ENCODE measurements around the gene ZNF587.
"Not testable (repeated sequence)": the region's sequence is repeated elsewhere in the genome, so short reads cannot be mapped to it uniquely, and the experiment has no call there.

The ZNF587 gene

DNA sequence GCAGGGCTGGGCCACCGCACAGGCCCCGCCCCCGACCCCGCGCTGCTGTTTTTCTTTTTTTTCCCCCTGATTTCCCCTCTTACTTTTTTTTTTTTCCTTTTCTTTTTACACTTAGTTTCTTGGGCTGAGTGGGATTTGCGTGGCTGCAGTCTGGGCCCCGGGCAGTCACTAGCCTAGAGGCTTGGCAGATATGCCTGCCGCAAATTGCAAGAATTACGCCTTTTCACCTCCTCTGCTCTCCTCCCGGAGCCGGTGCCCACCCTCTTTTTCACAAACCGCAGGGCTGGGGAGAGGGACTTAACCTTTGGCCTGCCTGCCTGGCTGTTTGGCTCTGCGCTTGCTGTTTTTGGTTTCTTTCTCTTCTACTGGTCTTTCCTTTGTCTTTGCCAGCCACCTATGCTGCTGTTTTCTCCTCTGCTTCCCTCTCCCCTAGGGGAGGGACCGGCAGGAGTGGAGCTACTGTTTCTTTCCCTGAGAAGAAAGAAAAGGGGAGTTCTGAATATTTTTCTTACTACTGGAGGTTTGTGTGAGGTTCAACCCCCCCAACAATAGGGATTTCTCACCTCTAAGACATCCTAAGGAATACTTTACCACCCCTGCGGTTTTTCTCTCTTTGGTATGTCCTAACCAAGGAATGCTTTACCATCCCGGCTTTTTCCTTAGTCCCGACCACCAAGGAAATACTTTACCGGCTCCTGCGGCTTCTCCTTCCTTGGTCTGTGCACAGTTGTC lies 45.9 kb upstream of the ZNF587 start:
- Histone ChIP-seq H3K36me3 (replicated peaks in 1 of 2; ENCODE audit: control insufficient read depth in 2 of 2, insufficient read depth in 2 of 2, low read length in 2 of 2) (peaks cover 10 to 38% of the 10 kb centered on the region in 2 donors), H3K4me2 (ENCODE audit: insufficient read depth, low read length, poor library complexity, severe bottlenecking) (peak overlapping the region; percentile 65), H2AFZ (ENCODE audit: low read length) (peak overlapping the region; percentile 86), H3K4me1 (ENCODE audit: control insufficient read depth in 2 of 2, insufficient read depth in 1 of 2, low read depth in 1 of 2, low read length in 2 of 2) (peaks cover 7 to 13% of the 10 kb centered on the region in 2 donors), H3K4me3 (ENCODE audit: low read length in 2 of 2) (peak overlapping the region; percentile 49 to 71), H2BK120ac (ENCODE audit: low read depth, low read length) (no peak overlapping the region), H2AK5ac (ENCODE audit: low read depth, low read length) (no peak overlapping the region), H4K8ac (ENCODE audit: low read depth, low read length) (no peak overlapping the region), H3K27ac (replicated peaks; ENCODE audit: low read length) (peak overlapping the region; percentile 99), H2BK12ac (ENCODE audit: low read length) (no peak overlapping the region), H3K27me3 (ENCODE audit: control insufficient read depth in 3 of 3, insufficient read depth in 3 of 3, low read depth in 1 of 3, low read length in 3 of 3) (no peaks in the 10 kb centered on the region), H4K91ac (ENCODE audit: low read depth, low read length, poor library complexity) (no peak overlapping the region), H3K9me3 (replicated peaks in 1 of 2; ENCODE audit: control insufficient read depth in 2 of 2, insufficient read depth in 1 of 2, low read depth in 1 of 2, low read length in 2 of 2) (peaks cover 0 to 5% of the 10 kb centered on the region in 2 donors), H2BK5ac (ENCODE audit: low read length) (no peak overlapping the region), H2BK15ac (ENCODE audit: low read length) (no peak overlapping the region), H3K4ac (ENCODE audit: low read length) (no peak overlapping the region), H3K23ac (ENCODE audit: low read depth, low read length, poor library complexity) (no peak overlapping the region), H3K9ac (ENCODE audit: low read depth, low read length, poor library complexity) (no peak overlapping the region), H3K14ac (ENCODE audit: low read length) (no peak overlapping the region), H3K79me1 (ENCODE audit: low read depth, low read length) (no peaks in the 10 kb centered on the region), H3K18ac (ENCODE audit: low read length) (peak overlapping the region; percentile 82)
- peak; percentile 91 for DNase-seq (ENCODE audit: low spot score)
- WGBS, 2 donors (ENCODE audit: extremely low coverage in 2 of 2, insufficient read length in 2 of 2, insufficient replicate concordance in 1 of 2), result no CpG with 5 or more reads among the region's 19 CpGs

DNA sequence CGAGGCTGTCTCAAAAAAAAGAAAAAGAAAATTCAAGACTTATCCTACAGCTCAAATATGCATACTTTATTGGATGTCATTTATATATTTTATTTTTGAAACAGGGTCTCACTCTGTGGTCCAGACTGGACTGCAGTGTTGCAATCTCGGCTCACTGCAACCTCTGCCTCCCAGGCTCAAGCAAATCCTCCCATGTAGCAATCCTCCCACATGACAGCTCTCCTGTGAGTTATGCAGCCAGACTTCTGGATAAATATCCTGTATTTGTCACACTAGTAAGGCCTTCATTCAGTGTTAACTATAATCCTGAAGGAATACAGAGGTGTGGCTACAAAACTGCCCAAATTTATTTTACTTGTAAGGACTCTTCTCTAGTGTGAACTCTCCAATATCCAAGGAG lies 42.1 kb upstream of the ZNF587 start:
- Histone ChIP-seq H3K4ac (ENCODE audit: low read length) (no peak overlapping the region), H3K4me2 (ENCODE audit: insufficient read depth, low read length, poor library complexity, severe bottlenecking) (no peak overlapping the region), H3K9ac (ENCODE audit: low read depth, low read length, poor library complexity) (no peak overlapping the region), H3K9me3 (replicated peaks in 1 of 2; ENCODE audit: control insufficient read depth in 2 of 2, insufficient read depth in 1 of 2, low read depth in 1 of 2, low read length in 2 of 2) (peaks cover 0 to 5% of the 10 kb centered on the region in 2 donors), H4K91ac (ENCODE audit: low read depth, low read length, poor library complexity) (no peak overlapping the region), H2BK120ac (ENCODE audit: low read depth, low read length) (no peak overlapping the region), H3K14ac (ENCODE audit: low read length) (no peak overlapping the region), H2BK5ac (ENCODE audit: low read length) (no peak overlapping the region), H3K4me3 (ENCODE audit: low read length in 2 of 2) (no peak overlapping the region), H3K4me1 (ENCODE audit: control insufficient read depth in 2 of 2, insufficient read depth in 1 of 2, low read depth in 1 of 2, low read length in 2 of 2) (peaks cover 3 to 5% of the 10 kb centered on the region in 2 donors), H3K79me1 (ENCODE audit: low read depth, low read length) (no peaks in the 10 kb centered on the region), H2BK12ac (ENCODE audit: low read length) (no peak overlapping the region), H2BK15ac (ENCODE audit: low read length) (no peak overlapping the region), H3K27me3 (ENCODE audit: control insufficient read depth in 3 of 3, insufficient read depth in 3 of 3, low read depth in 1 of 3, low read length in 3 of 3) (no peaks in the 10 kb centered on the region), H3K23ac (ENCODE audit: low read depth, low read length, poor library complexity) (no peak overlapping the region), H2AK5ac (ENCODE audit: low read depth, low read length) (no peak overlapping the region), H4K8ac (ENCODE audit: low read depth, low read length) (no peak overlapping the region), H2AFZ (ENCODE audit: low read length) (no peak overlapping the region), H3K18ac (ENCODE audit: low read length) (no peak overlapping the region), H3K36me3 (replicated peaks in 1 of 2; ENCODE audit: control insufficient read depth in 2 of 2, insufficient read depth in 2 of 2, low read length in 2 of 2) (peaks cover 13 to 60% of the 10 kb centered on the region in 2 donors), H3K27ac (replicated peaks; ENCODE audit: low read length) (no peak overlapping the region)
- no CpG with 5 or more reads among the region's 2 CpGs for WGBS, 2 donors (ENCODE audit: extremely low coverage in 2 of 2, insufficient read length in 2 of 2, insufficient replicate concordance in 1 of 2)
- no peak for DNase-seq (ENCODE audit: low spot score)

DNA sequence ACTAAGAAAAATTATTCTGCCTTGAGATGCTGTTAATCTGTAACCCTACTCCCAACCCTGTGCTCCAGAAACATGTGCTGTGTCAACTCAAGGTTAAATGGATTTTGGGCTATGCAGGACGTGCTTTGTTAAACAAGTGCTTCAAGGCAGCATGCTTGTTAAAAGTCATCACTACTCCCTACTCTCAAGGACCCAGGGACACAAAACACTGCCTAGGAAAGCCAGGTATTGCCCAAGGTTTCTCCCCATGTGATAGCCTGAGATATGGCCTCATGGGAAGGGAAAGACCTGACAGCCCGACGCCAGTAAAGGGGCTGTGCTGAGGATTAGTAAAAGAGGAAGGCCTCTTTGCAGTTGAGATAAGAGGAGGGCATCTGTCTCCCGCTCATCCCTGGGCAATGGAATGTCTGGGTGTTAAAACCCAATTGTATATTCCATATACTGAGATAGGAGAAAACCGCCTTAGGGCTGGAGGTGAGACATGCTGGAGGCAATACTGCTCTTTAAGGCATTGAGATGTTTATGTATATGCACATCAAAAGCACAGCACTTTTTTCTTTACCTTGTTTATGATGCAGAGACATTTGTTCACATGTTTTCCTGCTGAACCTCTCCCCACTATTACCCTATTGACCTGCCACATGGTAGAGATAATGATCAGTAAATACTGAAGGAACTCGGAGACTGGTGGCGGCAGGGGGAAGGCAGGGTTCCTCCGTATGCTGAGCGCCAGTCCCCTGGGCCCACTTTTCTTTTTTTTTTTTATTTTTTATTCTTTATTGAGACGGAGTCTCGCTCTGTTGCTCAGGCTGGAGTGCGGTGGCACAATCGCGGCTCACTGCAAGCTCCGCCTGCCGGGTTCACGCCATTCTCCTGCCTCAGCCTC lies 39.0 kb upstream of the ZNF587 start:
- H3K23ac ChIP-seq (ENCODE audit: low read depth, low read length, poor library complexity); H3K27ac ChIP-seq (replicated peaks; ENCODE audit: low read length); H3K4ac ChIP-seq (ENCODE audit: low read length); H3K18ac ChIP-seq (ENCODE audit: low read length); H2AFZ ChIP-seq (ENCODE audit: low read length); DNase-seq (ENCODE audit: low spot score); H3K4me1 ChIP-seq (ENCODE audit: control insufficient read depth in 2 of 2, insufficient read depth in 1 of 2, low read depth in 1 of 2, low read length in 2 of 2); H3K4me3 ChIP-seq (ENCODE audit: low read length in 2 of 2); H3K79me1 ChIP-seq (ENCODE audit: low read depth, low read length); H2BK15ac ChIP-seq (ENCODE audit: low read length); H3K27me3 ChIP-seq (ENCODE audit: control insufficient read depth in 3 of 3, insufficient read depth in 3 of 3, low read depth in 1 of 3, low read length in 3 of 3); H3K4me2 ChIP-seq (ENCODE audit: insufficient read depth, low read length, poor library complexity, severe bottlenecking); H3K9ac ChIP-seq (ENCODE audit: low read depth, low read length, poor library complexity); H4K91ac ChIP-seq (ENCODE audit: low read depth, low read length, poor library complexity); H4K8ac ChIP-seq (ENCODE audit: low read depth, low read length); H2BK120ac ChIP-seq (ENCODE audit: low read depth, low read length); H3K9me3 ChIP-seq (replicated peaks in 1 of 2; ENCODE audit: control insufficient read depth in 2 of 2, insufficient read depth in 1 of 2, low read depth in 1 of 2, low read length in 2 of 2); H2AK5ac ChIP-seq (ENCODE audit: low read depth, low read length); H3K14ac ChIP-seq (ENCODE audit: low read length); H2BK12ac ChIP-seq (ENCODE audit: low read length); H2BK5ac ChIP-seq (ENCODE audit: low read length): not testable (repeated sequence)
- no CpG with 5 or more reads among the region's 17 CpGs for WGBS, 2 donors (ENCODE audit: extremely low coverage in 2 of 2, insufficient read length in 2 of 2, insufficient replicate concordance in 1 of 2)
- peaks cover 11 to 63% of the 10 kb centered on the region in 2 donors for H3K36me3 ChIP-seq (replicated peaks in 1 of 2; ENCODE audit: control insufficient read depth in 2 of 2, insufficient read depth in 2 of 2, low read length in 2 of 2)

DNA sequence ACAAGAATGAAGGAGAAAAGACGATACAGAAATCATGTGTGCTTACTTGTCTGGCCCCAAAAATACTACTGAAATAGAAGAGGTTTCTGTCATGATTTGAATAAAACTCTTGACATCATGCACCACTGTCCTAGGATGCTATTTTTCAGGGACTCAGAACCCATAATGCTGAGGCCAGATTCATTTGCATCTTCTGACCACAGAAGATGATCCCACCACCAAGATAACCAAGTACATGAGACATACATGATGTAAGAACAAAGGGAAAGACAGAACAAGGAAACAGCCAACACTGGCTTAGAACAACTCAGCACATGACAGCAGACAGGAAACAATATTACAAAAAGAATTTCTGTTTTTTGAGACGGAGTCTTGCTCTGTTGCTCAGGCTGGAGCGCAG lies 37.4 kb upstream of the ZNF587 start:
- H3K14ac ChIP-seq (ENCODE audit: low read length), result no peak overlapping the region
- H3K4me3 ChIP-seq (ENCODE audit: low read length in 2 of 2), result no peak overlapping the region
- no peak for DNase-seq (ENCODE audit: low spot score)
- no peak overlapping the region for H3K4me2 ChIP-seq (ENCODE audit: insufficient read depth, low read length, poor library complexity, severe bottlenecking)
- no peak overlapping the region for H2BK12ac ChIP-seq (ENCODE audit: low read length)
- no peak overlapping the region for H2AFZ ChIP-seq (ENCODE audit: low read length)
- no peak overlapping the region for H2BK5ac ChIP-seq (ENCODE audit: low read length)
- H2BK120ac ChIP-seq (ENCODE audit: low read depth, low read length), result no peak overlapping the region
- H4K91ac ChIP-seq (ENCODE audit: low read depth, low read length, poor library complexity), result no peak overlapping the region
- peaks cover 11 to 51% of the 10 kb centered on the region in 2 donors for H3K36me3 ChIP-seq (replicated peaks in 1 of 2; ENCODE audit: control insufficient read depth in 2 of 2, insufficient read depth in 2 of 2, low read length in 2 of 2)
- whole genome bisulfite sequencing, 2 donors (ENCODE audit: extremely low coverage in 2 of 2, insufficient read length in 2 of 2, insufficient replicate concordance in 1 of 2), result no CpG with 5 or more reads among the region's 3 CpGs
- no peak overlapping the region for H3K18ac ChIP-seq (ENCODE audit: low read length)
- peaks cover 1% of the 10 kb centered on the region for H3K79me1 ChIP-seq (ENCODE audit: low read depth, low read length)
- no peak overlapping the region for H3K27ac ChIP-seq (replicated peaks; ENCODE audit: low read length)
- no peaks in the 10 kb centered on the region for H3K9me3 ChIP-seq (replicated peaks in 1 of 2; ENCODE audit: control insufficient read depth in 2 of 2, insufficient read depth in 1 of 2, low read depth in 1 of 2, low read length in 2 of 2)
- no peaks in the 10 kb centered on the region for H3K27me3 ChIP-seq (ENCODE audit: control insufficient read depth in 3 of 3, insufficient read depth in 3 of 3, low read depth in 1 of 3, low read length in 3 of 3)
- peaks cover 0 to 2% of the 10 kb centered on the region in 2 donors for H3K4me1 ChIP-seq (ENCODE audit: control insufficient read depth in 2 of 2, insufficient read depth in 1 of 2, low read depth in 1 of 2, low read length in 2 of 2)
- H3K4ac ChIP-seq (ENCODE audit: low read length), result no peak overlapping the region
- no peak overlapping the region for H3K9ac ChIP-seq (ENCODE audit: low read depth, low read length, poor library complexity)
- H4K8ac ChIP-seq (ENCODE audit: low read depth, low read length), result no peak overlapping the region
- H2BK15ac ChIP-seq (ENCODE audit: low read length), result no peak overlapping the region
- H2AK5ac ChIP-seq (ENCODE audit: low read depth, low read length), result no peak overlapping the region
- no peak overlapping the region for H3K23ac ChIP-seq (ENCODE audit: low read depth, low read length, poor library complexity)

All from neuronal stem cell (in vitro differentiated cells).